Transverse colon (tissue), 4 donors: ENCODE measurements around the gene ODAM. TPM values are rescaled to one million over a fixed set of nuclear protein-coding genes. Genes with fewer than 3 reads are reported as not detected.

Source experiments
- DNase-seq: peaks from one replicate; pipeline ENCODE4 v3.0.0-alpha.2; 2019
- H3K27ac ChIP-seq, 4 donors: fragments of 200-600 bp; sonication (generic); 2 replicates each; pipeline ENCODE4 v1.5.1; 2016 to 2018; ENCODE audit warnings: inconsistent platforms in 4 of 4
- H3K27me3 ChIP-seq: fragments of 200-600 bp; sonication (generic); 2 replicates; pipeline ENCODE4 v1.5.1; 2017; ENCODE audit warnings: inconsistent platforms
- H3K36me3 ChIP-seq, 4 donors: fragments of 200-600 bp; sonication (generic); 2 replicates each; pipeline ENCODE4 v1.5.1; 2017 to 2019; ENCODE audit warnings: inconsistent platforms in 4 of 4
- H3K4me1 ChIP-seq, 4 donors: fragments of 200-600 bp; sonication (generic); 2 replicates each; pipeline ENCODE4 v1.5.1; 2017 to 2020; ENCODE audit warnings: inconsistent platforms in 4 of 4
- H3K4me3 ChIP-seq, 4 donors: fragments of 200-600 bp; sonication (generic); 1 replicate in 1 of 4; 2 replicates in 3 of 4; pipeline versions ENCODE4 v1.5.1 to v1.6.1; 2017 to 2019; ENCODE audit warnings: inconsistent platforms in 4 of 4
- H3K9me3 ChIP-seq, 2 donors: fragments of 200-600 bp; sonication (generic); 2 replicates each; pipeline ENCODE4 v1.5.1; 2017 to 2019; ENCODE audit warnings: inconsistent platforms in 2 of 2
- EP300 ChIP-seq: sonication (generic); formaldehyde crosslinking; IDR thresholded peaks from one replicate; pipeline ENCODE4 v1.6.1; 2017; ENCODE audit warnings: antibody characterized with exemption, low read depth
- POLR2A ChIP-seq: fragments of 450-650 bp; IDR thresholded peaks from one replicate; pipeline ENCODE4 v1.6.1; 2016; ENCODE audit warnings: antibody characterized with exemption, mild to moderate bottlenecking, moderate library complexity
- POLR2AphosphoS5 ChIP-seq, 3 donors: sonication (generic); formaldehyde crosslinking; IDR thresholded peaks; one replicate each; pipeline ENCODE4 v1.6.1; 2016; ENCODE audit warnings: antibody characterized with exemption in 3 of 3
- WGBS, 2 donors: methylation state at CpG; one replicate each; pipeline ENCODE4 v1.1.5; 2018; ENCODE audit warnings: low coverage in 1 of 2; 5-methylcytosine and 5-hydroxymethylcytosine counted together
- in situ Hi-C, 4 donors: fragments of 200-750 bp; cut with MboI; loops; one replicate each; pipeline versions ENCODE4 v1.15.0 to v1.15.1; 2017; ENCODE audit warnings: low sequenced_read_pairs in 3 of 4, low pct_ligation_motif_present in 1 of 4, low pct_unique_long_range_greater_than_20kb in 1 of 4
- intact Hi-C: fragments of 100-400 bp; cut with DNase I; formaldehyde crosslinking; loops from one replicate; pipeline ENCODE4 v1.15.1; 2023; ENCODE audit warnings: low total_unique reads
- total RNA-seq, 4 donors: library from RNA; depleted of rRNA; stranded (reverse); fragments of >200 nt; gene quantifications; one replicate each; pipeline ENCODE4 v1.1.0, GENCODE V29; 2016
- TF ChIP-seq, protein P1 (sequence below), 5 experiments: fragments of 200-600 bp in 3 of 5; fragments of 450-650 bp in 2 of 5; sonication (generic) in 3 of 5; IDR thresholded peaks; 1 replicate in 2 of 5; 2 replicates in 3 of 5; pipeline ENCODE4 v1.5.1; 2016 to 2017; ENCODE audit warnings: antibody characterized with exemption in 5 of 5, inconsistent platforms in 3 of 5, mild to moderate bottlenecking in 2 of 5, moderate library complexity in 1 of 5

Gene ODAM
- total RNA-seq, 4 donors from 2014 or later: 0.79 to 1.1 TPM; not detected in 2

GRCh38 chr4:70190579-70190978 lies 4.9 kb upstream of the ODAM start:
- H3K4me3 ChIP-seq: no peak overlapping the region
- H3K36me3 ChIP-seq: no peaks in the 10 kb centered on the region
- no peaks in the 10 kb centered on the region for H3K9me3 ChIP-seq
- TF ChIP-seq, protein P1, sequence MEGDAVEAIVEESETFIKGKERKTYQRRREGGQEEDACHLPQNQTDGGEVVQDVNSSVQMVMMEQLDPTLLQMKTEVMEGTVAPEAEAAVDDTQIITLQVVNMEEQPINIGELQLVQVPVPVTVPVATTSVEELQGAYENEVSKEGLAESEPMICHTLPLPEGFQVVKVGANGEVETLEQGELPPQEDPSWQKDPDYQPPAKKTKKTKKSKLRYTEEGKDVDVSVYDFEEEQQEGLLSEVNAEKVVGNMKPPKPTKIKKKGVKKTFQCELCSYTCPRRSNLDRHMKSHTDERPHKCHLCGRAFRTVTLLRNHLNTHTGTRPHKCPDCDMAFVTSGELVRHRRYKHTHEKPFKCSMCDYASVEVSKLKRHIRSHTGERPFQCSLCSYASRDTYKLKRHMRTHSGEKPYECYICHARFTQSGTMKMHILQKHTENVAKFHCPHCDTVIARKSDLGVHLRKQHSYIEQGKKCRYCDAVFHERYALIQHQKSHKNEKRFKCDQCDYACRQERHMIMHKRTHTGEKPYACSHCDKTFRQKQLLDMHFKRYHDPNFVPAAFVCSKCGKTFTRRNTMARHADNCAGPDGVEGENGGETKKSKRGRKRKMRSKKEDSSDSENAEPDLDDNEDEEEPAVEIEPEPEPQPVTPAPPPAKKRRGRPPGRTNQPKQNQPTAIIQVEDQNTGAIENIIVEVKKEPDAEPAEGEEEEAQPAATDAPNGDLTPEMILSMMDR (IDR thresholded peaks at IDR 0.05): no peak
- TF ChIP-seq EP300: no peak
- TF ChIP-seq POLR2AphosphoS5 (IDR thresholded peaks at IDR 0.05): no peak
- TF ChIP-seq POLR2A: no peak
- H3K4me1 ChIP-seq: no peaks in the 10 kb centered on the region
- no peak overlapping the region for H3K27ac ChIP-seq
- H3K27me3 ChIP-seq: no peaks in the 10 kb centered on the region
- DNase-seq: no peak
- in situ Hi-C loops: loop anchor here in 3 of 4 donors (25.0 kb wide), 2 partner anchors 278 to 503 kb away; no protein-coding TSS in a partner anchor
- WGBS, 2 donors: 96 to 100% methylated on average over 1 of the region's 1 CpG
- intact Hi-C loops: no loop called here

DNA sequence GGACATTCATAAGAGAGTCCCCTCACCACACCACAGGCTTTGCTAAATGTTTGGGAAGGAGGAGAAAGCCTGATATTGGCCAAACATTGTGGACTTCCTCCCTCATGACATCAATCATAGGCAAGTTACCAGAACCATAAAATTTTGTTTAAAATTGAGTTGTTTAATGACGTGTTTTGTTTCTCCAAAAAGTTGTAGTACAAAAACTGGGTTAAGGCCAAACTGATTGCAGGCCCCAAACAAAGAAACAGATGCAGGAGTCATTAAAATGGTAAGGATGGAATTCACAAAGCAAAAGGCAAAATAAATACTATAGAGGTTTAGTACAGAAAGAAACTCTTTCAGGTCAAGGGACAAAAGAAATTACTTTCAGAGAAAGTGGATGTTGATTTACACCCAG lies 3.9 kb upstream of the ODAM start:
- Histone ChIP-seq H3K9me3 (no peaks in the 10 kb centered on the region), H3K4me3 (no peak overlapping the region), H3K36me3 (no peaks in the 10 kb centered on the region), H3K27me3 (no peaks in the 10 kb centered on the region), H3K4me1 (no peaks in the 10 kb centered on the region), H3K27ac (no peak overlapping the region)
- DNase-seq: no peak
- intact Hi-C loops: no loop called here
- 8 to 14% methylated on average over 1 of the region's 1 CpG for WGBS, 2 donors
- in situ Hi-C loops: loop anchor here in 3 of 4 donors (25.0 kb wide), 2 partner anchors 279 to 504 kb away; no protein-coding TSS in a partner anchor
- TF ChIP-seq POLR2A (no peak), POLR2AphosphoS5 (IDR thresholded peaks at IDR 0.05) (no peak), EP300 (no peak)
- TF ChIP-seq, protein P1 (IDR thresholded peaks at IDR 0.05): no peak

DNA sequence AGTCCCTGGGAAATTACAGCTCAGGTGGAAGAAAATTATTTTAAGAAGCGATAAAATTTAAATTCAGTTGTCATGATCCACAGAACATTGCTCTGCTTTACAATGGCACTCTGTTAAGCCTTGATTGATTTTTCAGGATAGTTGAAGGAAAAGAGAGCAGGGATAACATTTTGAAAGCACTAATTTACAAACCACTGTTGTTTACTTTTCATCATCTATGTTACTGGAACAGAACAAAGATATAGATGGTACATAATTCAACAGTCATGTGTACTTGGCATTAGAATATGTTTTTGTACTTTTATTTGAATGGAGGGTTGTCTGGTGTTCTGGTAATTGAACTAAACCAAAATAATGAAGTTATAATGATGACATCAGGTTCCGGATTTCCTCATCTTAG lies 2.6 kb upstream of the ODAM start:
- no peaks in the 10 kb centered on the region for H3K9me3 ChIP-seq
- no peak for DNase-seq
- H3K27ac ChIP-seq: no peak overlapping the region
- no peak overlapping the region for H3K4me3 ChIP-seq
- intact Hi-C loops: no loop called here
- TF ChIP-seq, protein P1 (IDR thresholded peaks at IDR 0.05): no peak
- TF ChIP-seq POLR2AphosphoS5 (IDR thresholded peaks at IDR 0.05): no peak
- no peak for TF ChIP-seq POLR2A
- no peak for TF ChIP-seq EP300
- no peaks in the 10 kb centered on the region for H3K4me1 ChIP-seq
- H3K27me3 ChIP-seq: no peaks in the 10 kb centered on the region
- 70 to 94% methylated on average over 2 of the region's 2 CpGs for WGBS, 2 donors
- in situ Hi-C loops: loop anchor here in 3 of 4 donors (25.0 kb wide), 2 partner anchors 281 to 506 kb away; no protein-coding TSS in a partner anchor
- no peaks in the 10 kb centered on the region for H3K36me3 ChIP-seq

GRCh38 chr4:70196857-70197256 lies 1.3 kb downstream of the ODAM start:
- Histone ChIP-seq H3K36me3 (no peaks in the 10 kb centered on the region), H3K27me3 (no peaks in the 10 kb centered on the region), H3K27ac (no peak overlapping the region), H3K4me1 (no peaks in the 10 kb centered on the region), H3K4me3 (no peak overlapping the region), H3K9me3 (no peaks in the 10 kb centered on the region)
- WGBS, 2 donors: 51 to 67% methylated on average over 2 of the region's 2 CpGs
- intact Hi-C loops (no loop called here), in situ Hi-C loops (loop anchor here in 3 of 4 donors (25.0 kb wide), 2 partner anchors 285 to 510 kb away; no protein-coding TSS in a partner anchor)
- TF ChIP-seq, protein P1 (IDR thresholded peaks at IDR 0.05): no peak
- TF ChIP-seq POLR2AphosphoS5 (IDR thresholded peaks at IDR 0.05) (no peak), EP300 (no peak), POLR2A (no peak)
- DNase-seq: no peak
